A673 (cell line): Measurements from ENCODE around the gene MAP7.

Source experiments
- EZH2 ChIP-seq: fragments of 200-600 bp; sonication (generic); IDR thresholded peaks from 2 replicates; pipeline ENCODE4 v1.6.1; 2017; ENCODE audit warnings: borderline replicate concordance, low read depth, mild to moderate bottlenecking, mixed read lengths, antibody characterized with exemption, low read length; ENCODE audit not compliant: poor library complexity, severe bottlenecking
- TF ChIP-seq, protein P1 (sequence below): fragments of 300-800, 200-600 bp; sonication (generic); conservative IDR thresholded peaks from 2 replicates; pipeline ENCODE4 v1.5.1; 2017; ENCODE audit warnings: low read depth, mild to moderate bottlenecking, antibody characterized with exemption, low read length, moderate library complexity, mixed read lengths

GRCh38 chr6:136309729-136310311, 240.4 kb downstream of the MAP7 start:
- TF ChIP-seq, protein P1, sequence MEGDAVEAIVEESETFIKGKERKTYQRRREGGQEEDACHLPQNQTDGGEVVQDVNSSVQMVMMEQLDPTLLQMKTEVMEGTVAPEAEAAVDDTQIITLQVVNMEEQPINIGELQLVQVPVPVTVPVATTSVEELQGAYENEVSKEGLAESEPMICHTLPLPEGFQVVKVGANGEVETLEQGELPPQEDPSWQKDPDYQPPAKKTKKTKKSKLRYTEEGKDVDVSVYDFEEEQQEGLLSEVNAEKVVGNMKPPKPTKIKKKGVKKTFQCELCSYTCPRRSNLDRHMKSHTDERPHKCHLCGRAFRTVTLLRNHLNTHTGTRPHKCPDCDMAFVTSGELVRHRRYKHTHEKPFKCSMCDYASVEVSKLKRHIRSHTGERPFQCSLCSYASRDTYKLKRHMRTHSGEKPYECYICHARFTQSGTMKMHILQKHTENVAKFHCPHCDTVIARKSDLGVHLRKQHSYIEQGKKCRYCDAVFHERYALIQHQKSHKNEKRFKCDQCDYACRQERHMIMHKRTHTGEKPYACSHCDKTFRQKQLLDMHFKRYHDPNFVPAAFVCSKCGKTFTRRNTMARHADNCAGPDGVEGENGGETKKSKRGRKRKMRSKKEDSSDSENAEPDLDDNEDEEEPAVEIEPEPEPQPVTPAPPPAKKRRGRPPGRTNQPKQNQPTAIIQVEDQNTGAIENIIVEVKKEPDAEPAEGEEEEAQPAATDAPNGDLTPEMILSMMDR: no peak
- no peak for TF ChIP-seq EZH2
